T-helper 1 cell (primary cell): Measurements from ENCODE around the gene TMCO4.

Experiments
- DNase-seq, 5 donors: peaks; one replicate each; pipeline ENCODE4 v3.0.0-alpha.2; 2012 to 2020

TMCO4 gene

DNA sequence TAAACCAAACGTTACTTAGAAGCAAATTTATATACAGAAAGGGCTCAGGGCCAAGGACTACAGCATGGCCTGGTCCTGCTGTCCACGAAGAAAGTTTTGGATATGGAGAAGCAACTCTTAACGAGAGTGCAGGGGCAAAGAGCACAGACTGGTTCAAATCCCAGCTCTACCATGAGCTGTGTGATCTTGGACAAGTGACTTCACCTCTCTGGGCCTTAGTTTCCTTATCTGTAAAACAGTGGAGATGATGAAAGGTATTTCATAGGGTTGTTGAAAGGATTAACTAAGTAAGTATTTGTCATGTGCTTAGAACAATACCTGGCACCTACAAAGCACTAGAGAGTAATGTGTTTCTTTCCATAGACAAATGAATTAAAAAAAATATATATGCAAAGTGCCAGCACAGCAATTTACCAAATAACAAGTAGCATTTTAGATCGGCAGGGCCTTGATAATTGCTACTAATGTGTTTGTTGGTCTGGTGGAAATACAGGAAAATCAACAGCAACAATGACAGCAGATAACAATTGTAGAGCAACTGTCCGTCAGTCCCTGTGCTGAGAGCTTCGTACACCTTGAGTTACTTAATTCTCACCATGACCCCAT, 25.4 kb downstream of the TMCO4 start:
- no peak for DNase-seq

DNA sequence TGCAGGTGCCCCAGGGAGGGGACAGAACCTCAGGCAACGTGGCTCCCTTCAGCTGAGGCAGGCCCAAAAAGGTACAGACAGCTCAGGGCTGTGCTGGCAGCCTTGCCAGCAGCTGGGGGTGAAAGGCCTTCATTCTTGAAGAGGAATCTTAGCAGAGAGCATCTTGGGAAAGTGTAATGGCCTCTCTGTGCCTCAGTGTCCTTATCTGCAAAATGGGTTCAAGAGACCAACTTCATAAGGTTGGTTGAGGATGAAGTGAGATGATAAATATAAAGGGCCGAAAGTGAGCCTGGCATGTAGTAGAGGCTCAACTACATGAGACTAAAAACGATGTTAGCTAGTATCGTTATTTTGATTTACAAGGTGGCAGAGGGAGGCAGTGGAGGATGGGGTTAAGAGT, 26.2 kb downstream of the TMCO4 start:
- no peak for DNase-seq

DNA sequence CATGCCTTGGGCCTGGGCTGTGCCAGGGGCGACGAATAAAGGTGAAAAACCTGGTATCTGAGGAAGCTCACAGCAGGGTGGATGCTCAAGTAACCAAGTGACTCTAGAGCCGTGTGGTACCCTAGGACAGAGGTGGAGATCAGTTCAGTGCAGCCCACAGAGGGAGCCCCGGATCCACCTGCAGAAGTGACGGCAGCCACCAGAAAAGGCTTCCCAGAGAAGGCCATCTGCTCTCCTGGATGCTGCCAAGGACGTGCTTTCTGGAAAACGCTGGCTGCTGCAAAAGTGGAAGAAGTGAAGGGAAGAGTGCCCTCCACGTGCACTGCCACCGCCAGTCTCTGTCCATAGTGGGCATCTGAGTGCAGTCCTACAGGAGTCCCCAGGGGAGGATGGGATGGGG, 27.7 kb downstream of the TMCO4 start:
- DNase-seq = no peak

DNA sequence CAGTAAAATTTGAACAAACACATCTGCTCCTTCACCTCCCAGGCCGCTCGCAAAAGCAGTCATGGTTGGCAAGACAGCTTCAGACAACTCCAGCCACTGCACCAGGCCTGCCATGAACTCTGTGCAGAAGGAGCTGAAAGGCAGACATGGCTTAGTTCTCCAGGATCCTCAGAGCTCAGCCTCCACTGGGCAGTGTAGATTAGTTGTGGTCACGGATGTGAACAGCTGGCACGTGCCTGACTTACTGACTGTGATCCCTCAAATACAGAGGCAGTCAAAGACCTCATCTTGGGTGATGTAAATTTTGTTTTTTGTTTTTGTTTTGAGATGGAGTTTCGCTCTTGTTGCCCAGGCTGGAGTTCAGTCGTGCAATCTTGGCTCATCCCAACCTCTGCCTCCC, 28.4 kb downstream of the TMCO4 start:
- DNase-seq = no peak

DNA sequence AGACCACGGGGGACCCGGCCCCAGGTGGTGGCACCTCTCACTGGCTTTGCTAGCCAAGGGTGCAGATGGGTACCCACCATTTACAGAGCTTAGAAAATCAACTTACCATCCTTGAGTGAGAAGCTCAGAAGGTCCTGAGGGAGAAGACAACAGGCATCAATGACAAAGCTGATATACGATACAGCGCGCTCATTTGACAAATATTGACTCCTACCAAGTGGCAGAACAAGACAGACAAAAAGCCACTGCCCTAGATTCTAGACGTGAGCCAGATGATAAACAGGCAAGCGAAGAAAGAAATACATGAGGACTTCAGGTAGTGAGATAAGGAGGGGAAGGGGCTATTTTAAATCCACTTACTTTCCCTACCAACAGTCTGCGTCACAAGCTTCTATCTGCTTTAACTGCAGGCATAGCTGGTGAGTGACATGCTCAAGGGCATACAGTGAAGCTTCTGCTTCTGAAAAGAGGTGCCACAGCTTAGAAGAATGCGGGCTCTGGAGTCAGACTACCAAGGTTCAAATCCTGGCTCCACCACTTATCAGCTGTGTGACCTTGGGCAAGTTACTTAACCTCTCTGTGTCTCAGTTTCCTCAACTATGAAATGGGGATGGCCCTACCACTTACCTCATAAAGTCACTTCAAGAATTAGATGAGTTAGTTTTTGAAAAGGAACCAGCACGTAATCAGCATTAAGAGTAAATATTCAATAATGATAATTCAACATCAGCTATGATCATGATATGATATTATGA, 29.1 kb downstream of the TMCO4 start:
- DNase-seq = no peak

DNA sequence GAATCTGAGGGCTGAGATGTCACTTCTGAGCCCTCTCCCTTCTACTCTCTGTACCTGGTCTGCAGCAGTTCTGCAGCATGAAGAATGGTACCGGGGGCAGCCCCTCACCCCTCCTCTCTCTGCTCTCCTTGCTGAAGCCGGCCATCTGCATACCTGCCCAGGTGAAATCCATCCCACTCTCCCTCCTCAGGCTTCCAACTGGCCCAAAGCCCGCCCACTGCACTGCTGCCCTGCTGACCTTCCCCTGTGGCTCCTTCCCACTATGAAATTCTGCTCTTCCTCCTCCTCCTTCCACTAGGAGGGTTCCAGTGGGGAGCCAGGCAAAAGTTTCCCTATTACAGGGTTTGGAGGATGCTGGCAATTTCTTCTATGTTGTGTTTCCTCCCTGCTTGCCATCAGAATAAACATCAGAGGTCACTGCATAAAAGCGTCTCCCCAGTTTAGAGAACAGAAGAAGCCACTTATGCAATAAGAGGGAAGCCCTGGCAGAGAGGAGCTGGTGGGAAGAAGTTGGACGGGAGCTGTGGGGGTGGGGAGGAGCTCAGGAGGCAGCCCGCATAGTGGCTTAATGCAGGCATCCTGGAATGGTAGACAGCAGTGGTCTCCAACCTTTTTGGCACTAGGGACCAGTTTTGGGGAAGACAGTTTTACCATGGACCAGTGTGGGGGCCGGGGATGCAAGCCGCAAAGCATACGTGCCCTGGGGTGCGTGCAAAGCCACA, 30.3 kb downstream of the TMCO4 start:
- DNase-seq = no peak

DNA sequence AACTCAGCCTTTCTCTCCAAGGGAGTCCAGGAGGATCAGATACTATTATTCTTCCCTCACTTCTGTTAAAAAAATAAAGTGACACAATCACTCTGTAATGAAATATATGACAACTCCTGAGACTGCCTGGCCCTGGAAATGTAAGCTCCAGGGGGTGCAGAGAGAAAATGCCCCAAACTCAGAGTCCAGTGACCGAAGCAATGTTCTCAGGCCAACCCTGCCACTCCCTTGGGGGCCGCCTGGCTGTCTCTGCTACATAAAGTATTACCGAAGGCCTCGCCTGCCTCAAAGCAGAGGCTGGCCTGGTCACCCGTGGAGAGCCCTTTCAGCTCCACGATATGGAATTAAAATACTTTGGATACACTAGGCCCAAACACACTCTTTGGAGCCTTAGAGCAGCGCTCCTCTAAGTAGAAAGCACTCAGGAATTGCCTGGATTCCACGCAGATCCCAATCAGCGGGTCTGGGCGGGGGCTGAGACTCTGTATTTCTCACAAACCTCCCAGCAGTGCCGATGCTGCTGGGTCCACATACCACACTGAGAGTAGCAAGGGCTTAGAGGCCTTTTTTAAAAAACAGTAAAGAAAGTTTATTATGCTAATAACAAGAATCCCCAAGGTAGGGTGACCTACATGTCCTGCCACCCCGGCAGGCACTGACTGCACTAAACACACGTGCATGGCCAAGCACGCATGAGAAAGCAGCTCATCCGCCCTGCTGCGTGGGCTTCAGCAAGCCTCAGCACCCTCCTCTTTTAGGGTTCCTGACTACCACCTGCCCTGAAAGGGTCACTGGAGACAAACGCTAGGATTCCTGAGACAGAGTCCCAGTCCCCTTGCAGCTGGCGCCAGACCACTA, 31.1 kb downstream of the TMCO4 start:
- no peak for DNase-seq

DNA sequence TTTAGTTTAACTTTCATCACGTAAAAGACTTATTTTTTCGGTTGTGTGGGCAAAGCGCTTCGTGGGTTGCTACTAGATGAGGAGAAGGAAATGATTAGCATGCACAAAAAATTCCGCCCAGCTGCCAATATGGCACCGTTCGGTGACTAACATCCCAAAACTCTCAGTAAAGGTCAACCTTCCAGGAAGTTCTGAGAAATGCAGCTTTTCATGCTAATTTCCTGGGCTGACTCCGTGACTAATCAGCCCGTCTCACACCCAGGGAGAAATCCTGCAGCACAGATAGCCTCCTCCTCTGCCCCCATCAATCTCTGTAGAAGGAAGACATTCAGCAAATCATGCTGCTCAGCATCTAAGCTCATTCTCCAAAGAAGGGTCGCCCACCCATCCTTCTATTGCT, 34.1 kb downstream of the TMCO4 start:
- peak in 1 of 5 donors; percentile 21 for DNase-seq

DNA sequence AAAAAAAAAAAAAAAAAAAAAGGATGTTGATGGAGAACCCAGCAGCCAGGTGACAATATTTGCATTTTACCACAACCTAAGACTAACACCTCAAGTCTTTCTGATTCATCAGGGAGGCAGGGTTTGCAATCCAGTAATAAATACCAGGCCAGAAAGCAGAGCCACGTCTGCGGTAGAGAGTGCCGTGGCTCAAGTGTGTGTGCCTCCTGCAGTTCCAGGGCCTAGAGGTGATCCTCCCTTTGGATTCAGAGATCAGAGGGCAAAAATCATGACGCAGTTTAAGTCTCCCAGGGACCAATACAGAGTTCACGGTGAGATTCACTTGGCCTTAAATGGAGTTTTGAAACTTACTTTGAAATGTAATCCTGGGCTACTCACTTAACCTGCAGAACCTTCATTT, 34.9 kb downstream of the TMCO4 start:
- DNase-seq = no peak

DNA sequence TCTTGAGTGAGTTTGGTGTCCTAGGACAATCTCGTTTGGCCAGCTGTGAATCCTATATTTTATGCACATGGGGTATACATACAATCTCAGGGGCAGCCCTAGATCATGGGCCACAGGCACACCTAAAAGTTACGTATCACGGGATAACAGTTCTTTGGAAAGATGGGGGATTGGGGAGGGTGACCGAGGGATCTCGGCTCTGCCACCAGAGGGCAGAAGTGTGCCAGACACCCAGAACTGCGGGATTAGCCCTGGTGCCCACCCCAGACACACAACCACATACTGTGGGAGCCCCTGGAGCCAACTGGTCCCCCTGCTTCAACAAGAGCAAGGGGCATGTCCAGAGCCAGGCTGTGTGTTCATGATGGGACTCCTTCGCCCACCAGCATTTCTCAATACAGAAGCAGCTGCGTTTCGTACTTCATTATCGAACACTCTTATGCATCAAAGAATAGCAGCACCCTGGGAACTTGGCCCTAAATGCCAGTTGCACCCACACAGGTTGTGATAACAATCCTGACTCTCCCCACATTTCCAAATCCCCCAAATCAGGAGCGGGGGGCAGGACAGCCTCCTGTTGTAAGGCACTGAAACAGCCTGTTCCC, 37.4 kb downstream of the TMCO4 start:
- peak in 2 of 5 donors; percentile 11 to 13 for DNase-seq

DNA sequence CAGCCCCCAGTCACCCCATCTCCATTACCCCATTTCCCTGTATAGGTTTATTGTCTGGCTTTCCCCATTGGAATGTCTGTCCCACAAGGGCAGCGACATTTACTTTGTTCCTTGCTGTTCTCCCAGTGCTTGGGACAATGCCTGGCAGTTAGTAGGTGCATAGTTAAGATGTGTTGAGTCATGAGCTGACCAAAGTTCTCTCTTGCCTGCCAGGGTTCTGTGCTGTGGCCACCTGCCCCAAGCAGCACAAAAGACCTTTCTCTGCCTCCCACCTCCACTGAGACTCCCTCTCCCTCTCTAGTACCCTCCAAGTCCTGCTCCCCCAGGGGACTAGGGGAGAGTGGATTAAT, 40.0 kb downstream of the TMCO4 start:
- DNase-seq = no peak

DNA sequence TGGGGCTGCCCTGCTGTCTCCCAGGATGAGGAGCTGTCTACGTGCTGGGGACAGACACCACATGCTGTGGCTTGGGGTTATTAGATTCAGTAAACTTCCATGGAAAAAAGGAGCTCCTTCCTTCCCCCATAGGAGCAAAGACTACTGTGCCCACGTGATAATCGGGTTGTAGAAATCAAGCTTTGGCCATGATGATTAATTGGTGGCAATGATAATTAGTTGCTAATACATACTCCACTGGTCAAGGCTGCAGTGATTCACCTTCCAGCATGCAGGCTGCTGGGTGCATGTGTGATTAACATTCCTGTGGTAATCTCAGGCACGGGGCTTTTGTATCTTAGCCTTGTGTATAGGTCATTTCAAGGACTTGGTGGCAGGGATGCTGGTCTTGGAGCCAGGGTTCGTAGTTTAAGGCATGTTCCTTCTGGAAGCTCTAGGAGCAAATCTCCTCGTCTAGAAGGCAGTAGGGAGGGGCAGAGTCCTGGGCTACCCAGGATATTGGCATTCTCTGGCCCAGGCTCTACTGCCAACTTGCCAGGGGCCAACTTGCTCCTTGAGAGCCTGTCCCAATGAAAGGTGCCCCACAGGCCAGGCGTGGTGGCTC, 41.4 kb downstream of the TMCO4 start:
- DNase-seq = no peak

DNA sequence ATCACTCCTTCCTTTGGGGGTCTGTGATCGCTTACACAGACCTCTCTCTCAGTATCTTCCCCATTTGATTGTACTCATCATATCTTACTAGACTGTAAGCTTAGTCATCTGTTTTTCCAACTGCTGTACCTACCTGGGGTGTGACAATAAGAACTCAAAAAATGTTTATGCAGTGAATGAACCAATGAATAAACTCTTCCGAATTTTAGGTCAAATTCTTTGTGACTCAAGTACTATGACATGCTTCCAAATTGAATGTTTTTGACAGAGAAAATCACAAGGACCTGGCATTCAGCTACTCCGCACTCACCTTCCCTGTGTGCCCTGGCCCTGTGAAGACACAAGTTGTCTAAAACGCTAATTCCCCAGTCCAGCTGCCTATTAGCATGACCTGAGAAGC, 42.1 kb downstream of the TMCO4 start:
- DNase-seq = no peak

DNA sequence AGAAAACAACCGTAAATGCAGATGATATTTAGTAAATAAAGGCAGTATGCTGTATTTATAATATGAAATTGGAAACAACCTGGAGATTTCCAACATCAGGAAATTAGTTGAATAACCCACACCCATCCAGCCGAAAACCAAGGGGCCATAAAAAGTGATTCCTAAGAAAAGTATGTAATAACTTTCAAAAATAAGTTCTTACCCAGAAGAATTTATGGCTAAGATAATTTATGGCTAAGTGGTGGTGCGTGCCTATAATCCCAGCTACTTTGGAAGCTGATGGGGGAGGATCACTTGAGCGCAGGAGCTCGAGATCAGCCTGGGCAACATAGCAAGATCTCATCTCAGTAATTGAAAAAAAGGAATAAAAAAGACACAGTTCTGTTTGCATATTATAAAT, 43.2 kb downstream of the TMCO4 start:
- no peak for DNase-seq

DNA sequence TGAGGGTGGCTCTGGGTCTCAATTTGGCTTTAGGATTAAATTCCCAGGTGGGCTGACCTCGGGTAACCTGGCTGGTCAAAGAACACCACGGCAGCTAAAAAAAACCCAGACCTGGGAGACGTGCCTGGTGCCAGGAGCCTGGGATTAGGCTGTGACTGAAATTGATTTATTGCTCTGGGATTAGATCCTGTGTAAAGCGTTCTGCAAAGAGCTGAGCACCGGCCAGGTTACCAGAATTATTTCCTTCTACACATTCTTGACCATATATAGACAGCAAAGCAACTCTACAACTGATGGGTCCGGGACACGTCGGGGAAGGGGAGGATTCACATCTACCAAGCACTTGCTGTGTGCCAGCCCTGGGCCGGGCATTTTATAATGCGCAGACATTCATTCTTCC, 45.2 kb downstream of the TMCO4 start:
- no peak for DNase-seq

DNA sequence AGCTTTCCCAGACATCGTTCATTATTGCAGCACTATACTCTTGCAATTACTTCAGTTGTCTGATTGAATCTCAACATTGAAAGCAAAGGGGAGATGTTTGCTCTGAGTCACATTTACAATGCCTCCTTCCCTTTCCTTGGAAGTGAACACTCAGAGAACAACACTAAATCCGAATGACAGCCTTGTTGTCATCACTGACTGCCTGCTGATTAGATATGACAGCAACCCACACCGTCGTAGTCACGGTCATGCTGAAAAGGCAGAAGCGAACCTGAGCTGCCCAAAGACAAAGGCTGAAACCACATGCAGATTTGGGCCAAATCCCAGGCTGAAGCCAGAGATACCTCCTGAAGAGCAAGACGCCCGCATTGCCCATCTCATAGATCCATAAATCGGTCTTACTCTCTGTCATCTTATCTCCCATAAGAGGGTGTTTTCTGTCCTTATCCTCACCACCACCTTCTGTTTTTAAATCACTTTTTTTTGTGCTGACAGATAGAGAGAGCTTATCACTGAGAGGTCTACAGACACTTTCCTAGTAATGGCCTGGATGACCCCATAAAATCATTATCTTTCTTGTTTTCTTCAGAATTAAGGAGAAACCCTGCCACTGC, 47.5 kb downstream of the TMCO4 start:
- DNase-seq = no peak

DNA sequence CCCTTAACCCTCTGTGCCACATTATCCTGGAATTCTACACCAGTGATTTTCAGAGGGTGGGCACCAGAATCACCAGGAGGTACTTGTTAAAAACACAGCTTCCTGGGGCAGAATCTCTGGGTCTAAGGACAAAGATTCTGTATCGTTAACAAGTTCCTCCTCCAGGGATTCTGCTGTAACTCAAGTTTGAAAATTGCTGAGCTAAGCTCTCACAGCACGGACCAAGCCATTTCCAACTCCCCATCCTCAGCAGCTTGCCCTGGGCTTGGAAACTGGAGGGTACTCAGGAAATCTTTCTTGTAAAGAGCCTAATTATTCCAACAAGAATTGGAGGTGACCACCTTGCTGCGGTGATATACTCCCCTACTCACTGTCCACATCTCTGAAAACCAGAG, 48.8 kb downstream of the TMCO4 start:
- DNase-seq = no peak

DNA sequence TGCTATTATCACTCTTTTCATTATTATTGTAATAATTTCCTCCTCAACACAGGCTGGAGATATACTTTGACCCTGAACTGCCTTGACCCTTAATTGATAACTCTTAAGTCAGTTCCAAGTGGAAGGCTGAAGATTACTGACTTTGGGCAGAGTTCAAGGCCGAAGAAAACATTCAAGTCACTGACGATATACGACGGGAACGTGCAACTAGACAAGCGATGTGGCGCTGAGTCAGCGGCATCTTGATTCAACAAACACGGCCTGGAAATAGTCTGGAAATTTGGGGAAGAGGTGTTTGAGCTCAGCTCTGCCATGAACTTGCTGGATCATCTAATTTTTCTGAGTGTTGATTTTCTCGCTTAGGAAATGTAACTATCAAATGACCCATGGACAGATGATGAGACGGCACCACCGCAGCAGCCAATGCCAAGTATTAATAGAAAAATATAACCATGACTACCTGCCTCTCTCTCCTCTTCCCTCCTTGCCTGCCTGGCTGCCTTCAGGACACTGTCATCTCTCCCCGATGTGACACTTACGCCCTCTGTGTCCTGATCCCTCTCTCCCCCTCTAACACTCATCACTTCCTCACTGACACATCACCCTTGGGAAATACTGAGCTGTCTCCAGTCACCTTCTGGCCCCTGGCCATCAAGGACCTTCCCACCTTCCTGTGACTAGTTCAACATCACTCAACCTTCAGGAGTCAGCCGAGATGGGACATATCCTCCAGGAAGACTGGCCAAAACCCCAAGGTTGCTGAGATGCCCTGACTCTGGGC, 49.4 kb downstream of the TMCO4 start:
- no peak for DNase-seq

DNA sequence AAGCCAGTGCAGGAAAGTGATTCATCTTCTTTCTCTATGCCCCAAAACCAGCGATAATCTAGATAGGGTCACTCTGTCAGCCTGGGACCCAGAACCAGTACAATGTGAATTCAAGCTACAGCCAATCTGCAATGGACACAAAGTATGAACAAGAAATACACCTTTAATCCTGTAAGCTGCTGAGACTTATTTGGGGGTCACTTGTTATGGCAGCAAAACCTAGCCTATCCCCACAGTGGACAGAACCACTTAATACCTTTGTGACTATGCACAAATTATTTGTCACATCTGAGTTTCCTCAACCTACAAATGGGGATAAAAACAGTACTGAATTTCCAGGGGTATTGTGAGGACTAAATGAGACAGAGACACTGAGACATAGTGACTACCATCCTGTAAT, 50.0 kb downstream of the TMCO4 start:
- no peak for DNase-seq

DNA sequence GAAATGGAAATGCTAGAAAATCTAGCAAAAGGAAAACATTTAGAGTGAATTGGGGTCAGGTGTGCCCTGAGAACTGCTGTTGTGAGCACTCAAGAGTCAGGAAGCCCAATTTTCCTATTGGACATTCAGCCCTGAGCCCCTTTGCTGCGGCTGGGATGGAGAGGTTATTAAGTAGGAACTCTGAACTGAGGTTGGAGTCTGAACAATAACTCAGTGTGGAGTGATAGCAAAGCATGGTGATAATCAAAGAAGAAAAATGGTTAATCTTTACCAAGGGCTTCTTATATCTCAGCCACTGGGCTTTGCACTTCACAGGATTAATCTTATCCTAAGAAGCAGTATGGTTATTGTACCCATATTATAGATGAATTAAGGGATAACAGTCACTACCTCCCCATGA, 52.0 kb downstream of the TMCO4 start:
- DNase-seq = no peak

DNA sequence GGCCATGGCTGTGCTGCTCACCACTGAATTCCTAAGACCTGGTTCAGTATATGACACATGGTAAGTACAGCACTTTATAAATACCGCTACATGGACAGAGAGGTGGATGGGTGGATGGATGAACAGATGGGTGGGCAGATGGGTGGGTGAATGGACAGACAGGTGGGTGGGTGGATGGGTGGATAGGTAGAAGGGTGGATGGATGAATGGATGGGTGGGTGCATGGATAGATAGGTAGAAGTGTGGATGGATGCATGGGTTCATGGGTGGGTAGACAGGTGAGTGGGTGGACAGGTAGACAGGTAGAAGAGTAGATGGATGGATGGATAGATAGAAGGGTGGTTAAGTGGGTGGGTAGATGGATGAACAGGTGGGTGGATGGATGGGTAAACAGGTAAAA, 54.8 kb downstream of the TMCO4 start:
- no peak for DNase-seq
